Sigmoid colon (tissue), 4 donors: Measurements from ENCODE around the gene BCR.

Experiments
- CTCF ChIP-seq, 4 experiments: fragments of 450-650 bp in 3 of 4; fragments of 200-600 bp in 1 of 4; IDR thresholded peaks; one replicate each; pipeline ENCODE4 v1.5.1; 2016 to 2019; ENCODE audit warnings: antibody characterized with exemption in 4 of 4, mild to moderate bottlenecking in 3 of 4, moderate library complexity in 2 of 4
- EP300 ChIP-seq, 4 donors: sonication (generic); formaldehyde crosslinking; IDR thresholded peaks; one replicate each; pipeline ENCODE4 v1.6.1; 2017; ENCODE audit warnings: antibody characterized with exemption in 4 of 4
- POLR2A ChIP-seq, 2 donors: fragments of 450-650 bp; IDR thresholded peaks; one replicate each; pipeline ENCODE4 v1.6.1; 2016; ENCODE audit warnings: antibody characterized with exemption in 2 of 2, mild to moderate bottlenecking in 2 of 2, moderate library complexity in 2 of 2
- POLR2AphosphoS5 ChIP-seq, 4 donors: sonication (generic); formaldehyde crosslinking; IDR thresholded peaks; one replicate each; pipeline ENCODE4 v1.6.1; 2017; ENCODE audit warnings: antibody characterized with exemption in 4 of 4

- no peak for TF ChIP-seq CTCF (IDR thresholded peaks at IDR 0.05)
- no peak for TF ChIP-seq POLR2AphosphoS5 (IDR thresholded peaks at IDR 0.05)
- no peak for TF ChIP-seq POLR2A (IDR thresholded peaks at IDR 0.05)
- TF ChIP-seq EP300 (IDR thresholded peaks at IDR 0.05): no peak
These were observed 44.5 kb downstream of the BCR start for GRCh38 chr22:23224846-23225245.
